Measurements from ENCODE around the gene PIEZO2. TPM values are rescaled to one million over a fixed set of nuclear protein-coding genes. Genes with fewer than 3 reads are reported as not detected.

The PIEZO2 gene
- polyA plus RNA-seq, 1 donor from 2014 or later: 0.30 TPM

DNA sequence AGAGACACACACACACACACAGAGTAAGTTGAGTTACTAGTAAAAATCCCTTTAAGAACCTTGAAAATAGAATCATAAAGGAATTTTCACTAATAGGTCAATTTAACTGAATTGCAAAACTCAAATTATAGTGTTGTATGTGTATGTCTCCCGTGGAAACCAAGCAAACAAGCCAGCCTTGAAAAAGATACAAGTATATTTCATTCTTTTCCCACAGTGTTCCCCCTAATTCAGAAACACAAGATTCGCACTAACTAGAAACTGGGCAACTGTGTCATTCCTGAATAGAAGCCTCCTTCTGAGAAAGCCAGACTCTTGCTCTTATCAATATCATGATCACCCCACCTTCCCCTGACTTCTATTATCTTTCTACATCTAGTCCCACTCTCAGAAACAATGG lies 229.5 kb downstream of the PIEZO2 start:
- Histone ChIP-seq H4K20me1 (ENCODE audit: insufficient read depth) (no peaks in the 10 kb centered on the region), H3F3A (ENCODE audit: insufficient read depth, low read length, poor library complexity, severe bottlenecking) (no peaks in the 10 kb centered on the region), H3K27me3 (ENCODE audit: insufficient read depth, low read depth, low read length) (no peaks in the 10 kb centered on the region), H3K9ac (ENCODE audit: low read length) (no peak overlapping the region), H3K9me2 (ENCODE audit: insufficient read depth, low read length) (no peaks in the 10 kb centered on the region), H3K4me2 (ENCODE audit: low read length) (no peak overlapping the region), H2AFZ (ENCODE audit: low read depth, low read length) (no peak overlapping the region), H3K4me3 (ENCODE audit: low read length) (no peak overlapping the region), H3K9me3 (ENCODE audit: low read length) (no peaks in the 10 kb centered on the region), H3K36me3 (ENCODE audit: insufficient read depth, low read length) (no peaks in the 10 kb centered on the region), H3K27ac (ENCODE audit: low read length) (no peak overlapping the region), H3K79me2 (replicated peaks; ENCODE audit: insufficient read depth, low read length) (no peaks in the 10 kb centered on the region)
- TF ChIP-seq RAD21 (conservative IDR thresholded peaks at IDR 0.05) (no peak), MXI1 (conservative IDR thresholded peaks at IDR 0.05; ENCODE audit: poor library complexity, severe bottlenecking) (no peak), TAF1 (IDR thresholded peaks at IDR 0.05; ENCODE audit: low read depth) (no peak)
- TF ChIP-seq, protein P1, sequence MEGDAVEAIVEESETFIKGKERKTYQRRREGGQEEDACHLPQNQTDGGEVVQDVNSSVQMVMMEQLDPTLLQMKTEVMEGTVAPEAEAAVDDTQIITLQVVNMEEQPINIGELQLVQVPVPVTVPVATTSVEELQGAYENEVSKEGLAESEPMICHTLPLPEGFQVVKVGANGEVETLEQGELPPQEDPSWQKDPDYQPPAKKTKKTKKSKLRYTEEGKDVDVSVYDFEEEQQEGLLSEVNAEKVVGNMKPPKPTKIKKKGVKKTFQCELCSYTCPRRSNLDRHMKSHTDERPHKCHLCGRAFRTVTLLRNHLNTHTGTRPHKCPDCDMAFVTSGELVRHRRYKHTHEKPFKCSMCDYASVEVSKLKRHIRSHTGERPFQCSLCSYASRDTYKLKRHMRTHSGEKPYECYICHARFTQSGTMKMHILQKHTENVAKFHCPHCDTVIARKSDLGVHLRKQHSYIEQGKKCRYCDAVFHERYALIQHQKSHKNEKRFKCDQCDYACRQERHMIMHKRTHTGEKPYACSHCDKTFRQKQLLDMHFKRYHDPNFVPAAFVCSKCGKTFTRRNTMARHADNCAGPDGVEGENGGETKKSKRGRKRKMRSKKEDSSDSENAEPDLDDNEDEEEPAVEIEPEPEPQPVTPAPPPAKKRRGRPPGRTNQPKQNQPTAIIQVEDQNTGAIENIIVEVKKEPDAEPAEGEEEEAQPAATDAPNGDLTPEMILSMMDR (IDR thresholded peaks at IDR 0.05; ENCODE audit: poor library complexity, severe bottlenecking): no peak

DNA sequence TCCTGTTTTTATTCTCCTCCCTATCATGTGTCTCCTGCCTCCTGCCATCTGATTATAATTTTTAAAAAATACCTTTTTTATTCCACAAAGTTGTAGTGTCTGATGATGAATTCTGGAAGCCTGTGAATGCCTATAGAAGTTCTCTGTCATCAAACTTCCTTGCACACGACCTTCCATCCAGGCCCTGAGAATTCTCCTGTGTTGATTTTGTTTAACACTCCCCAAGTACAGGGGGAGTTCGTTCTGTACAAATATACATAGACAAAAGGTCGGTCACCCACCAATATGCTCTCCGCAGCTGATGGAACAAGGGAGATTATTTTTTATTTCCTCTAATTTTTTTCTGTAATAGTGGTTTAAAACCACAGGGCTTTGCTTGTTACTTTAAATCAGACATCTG lies 232.5 kb downstream of the PIEZO2 start:
- Histone ChIP-seq H3K36me3 (ENCODE audit: insufficient read depth, low read length) (no peaks in the 10 kb centered on the region), H3K27me3 (ENCODE audit: insufficient read depth, low read depth, low read length) (no peaks in the 10 kb centered on the region), H3F3A (ENCODE audit: insufficient read depth, low read length, poor library complexity, severe bottlenecking) (no peaks in the 10 kb centered on the region), H3K9me3 (ENCODE audit: low read length) (no peaks in the 10 kb centered on the region), H2AFZ (ENCODE audit: low read depth, low read length) (no peak overlapping the region), H3K27ac (ENCODE audit: low read length) (no peak overlapping the region), H3K9ac (ENCODE audit: low read length) (no peak overlapping the region), H4K20me1 (ENCODE audit: insufficient read depth) (no peaks in the 10 kb centered on the region), H3K4me3 (ENCODE audit: low read length) (no peak overlapping the region), H3K9me2 (ENCODE audit: insufficient read depth, low read length) (no peaks in the 10 kb centered on the region), H3K79me2 (replicated peaks; ENCODE audit: insufficient read depth, low read length) (no peaks in the 10 kb centered on the region), H3K4me2 (ENCODE audit: low read length) (no peak overlapping the region)
- TF ChIP-seq TAF1 (IDR thresholded peaks at IDR 0.05; ENCODE audit: low read depth) (no peak), EZH2 (IDR thresholded peaks at IDR 0.05; ENCODE audit: borderline replicate concordance, insufficient read depth, low read length, poor library complexity, severe bottlenecking) (no peak), RAD21 (conservative IDR thresholded peaks at IDR 0.05) (no peak), EP300 (conservative IDR thresholded peaks at IDR 0.05; ENCODE audit: poor library complexity, severe bottlenecking) (no peak), POLR2AphosphoS5 (IDR thresholded peaks at IDR 0.05) (no peak), SMC3 (conservative IDR thresholded peaks at IDR 0.05; ENCODE audit: poor library complexity) (no peak)
- TF ChIP-seq, protein P2, sequence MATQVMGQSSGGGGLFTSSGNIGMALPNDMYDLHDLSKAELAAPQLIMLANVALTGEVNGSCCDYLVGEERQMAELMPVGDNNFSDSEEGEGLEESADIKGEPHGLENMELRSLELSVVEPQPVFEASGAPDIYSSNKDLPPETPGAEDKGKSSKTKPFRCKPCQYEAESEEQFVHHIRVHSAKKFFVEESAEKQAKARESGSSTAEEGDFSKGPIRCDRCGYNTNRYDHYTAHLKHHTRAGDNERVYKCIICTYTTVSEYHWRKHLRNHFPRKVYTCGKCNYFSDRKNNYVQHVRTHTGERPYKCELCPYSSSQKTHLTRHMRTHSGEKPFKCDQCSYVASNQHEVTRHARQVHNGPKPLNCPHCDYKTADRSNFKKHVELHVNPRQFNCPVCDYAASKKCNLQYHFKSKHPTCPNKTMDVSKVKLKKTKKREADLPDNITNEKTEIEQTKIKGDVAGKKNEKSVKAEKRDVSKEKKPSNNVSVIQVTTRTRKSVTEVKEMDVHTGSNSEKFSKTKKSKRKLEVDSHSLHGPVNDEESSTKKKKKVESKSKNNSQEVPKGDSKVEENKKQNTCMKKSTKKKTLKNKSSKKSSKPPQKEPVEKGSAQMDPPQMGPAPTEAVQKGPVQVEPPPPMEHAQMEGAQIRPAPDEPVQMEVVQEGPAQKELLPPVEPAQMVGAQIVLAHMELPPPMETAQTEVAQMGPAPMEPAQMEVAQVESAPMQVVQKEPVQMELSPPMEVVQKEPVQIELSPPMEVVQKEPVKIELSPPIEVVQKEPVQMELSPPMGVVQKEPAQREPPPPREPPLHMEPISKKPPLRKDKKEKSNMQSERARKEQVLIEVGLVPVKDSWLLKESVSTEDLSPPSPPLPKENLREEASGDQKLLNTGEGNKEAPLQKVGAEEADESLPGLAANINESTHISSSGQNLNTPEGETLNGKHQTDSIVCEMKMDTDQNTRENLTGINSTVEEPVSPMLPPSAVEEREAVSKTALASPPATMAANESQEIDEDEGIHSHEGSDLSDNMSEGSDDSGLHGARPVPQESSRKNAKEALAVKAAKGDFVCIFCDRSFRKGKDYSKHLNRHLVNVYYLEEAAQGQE (IDR thresholded peaks at IDR 0.05; ENCODE audit: borderline replicate concordance): no peak

DNA sequence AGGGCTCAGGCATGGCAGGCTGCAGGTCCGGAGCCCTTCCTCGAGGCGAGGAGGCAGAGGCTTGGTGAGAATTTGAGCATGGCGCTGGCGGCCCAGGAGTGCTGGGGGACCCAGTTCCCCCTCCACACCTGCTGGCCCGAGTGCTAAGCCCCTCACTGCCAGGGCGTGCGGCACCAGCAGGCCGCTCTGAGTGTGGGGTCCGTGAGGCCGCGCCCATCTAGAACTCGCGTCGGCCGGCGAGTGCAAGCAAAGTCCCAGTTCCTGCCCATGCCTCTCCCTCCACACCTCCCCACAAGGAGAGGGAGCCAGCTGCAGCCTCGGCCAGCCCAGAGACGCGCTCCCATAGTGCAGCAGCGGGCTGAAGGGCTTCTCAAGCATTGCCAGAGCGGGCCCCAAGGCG lies 233.0 kb downstream of the PIEZO2 start:
- TF ChIP-seq, protein P1 (IDR thresholded peaks at IDR 0.05; ENCODE audit: poor library complexity, severe bottlenecking): no peak
- TF ChIP-seq POLR2AphosphoS5 (IDR thresholded peaks at IDR 0.05): no peak
- TF ChIP-seq SMC3 (conservative IDR thresholded peaks at IDR 0.05; ENCODE audit: poor library complexity): no peak
- TF ChIP-seq EP300 (conservative IDR thresholded peaks at IDR 0.05; ENCODE audit: poor library complexity, severe bottlenecking): no peak
- no peak for TF ChIP-seq TAF1 (IDR thresholded peaks at IDR 0.05; ENCODE audit: low read depth)
- TF ChIP-seq, protein P2 (IDR thresholded peaks at IDR 0.05; ENCODE audit: borderline replicate concordance): no peak
- no peak for TF ChIP-seq EZH2 (IDR thresholded peaks at IDR 0.05; ENCODE audit: borderline replicate concordance, insufficient read depth, low read length, poor library complexity, severe bottlenecking)
- TF ChIP-seq RAD21 (conservative IDR thresholded peaks at IDR 0.05): no peak
- no peak for TF ChIP-seq MXI1 (conservative IDR thresholded peaks at IDR 0.05; ENCODE audit: poor library complexity, severe bottlenecking)
- Histone ChIP-seq H3K79me2 (replicated peaks; ENCODE audit: insufficient read depth, low read length) (no peaks in the 10 kb centered on the region), H3K9me3 (ENCODE audit: low read length) (no peaks in the 10 kb centered on the region), H3K9me2 (ENCODE audit: insufficient read depth, low read length) (no peaks in the 10 kb centered on the region), H3F3A (ENCODE audit: insufficient read depth, low read length, poor library complexity, severe bottlenecking) (no peaks in the 10 kb centered on the region), H3K36me3 (ENCODE audit: insufficient read depth, low read length) (no peaks in the 10 kb centered on the region), H4K20me1 (ENCODE audit: insufficient read depth) (no peaks in the 10 kb centered on the region), H3K4me2 (ENCODE audit: low read length) (no peak overlapping the region), H3K4me3 (ENCODE audit: low read length) (no peak overlapping the region), H3K27ac (ENCODE audit: low read length) (no peak overlapping the region), H3K27me3 (ENCODE audit: insufficient read depth, low read depth, low read length) (no peaks in the 10 kb centered on the region), H3K9ac (ENCODE audit: low read length) (no peak overlapping the region), H2AFZ (ENCODE audit: low read depth, low read length) (no peak overlapping the region)
